ENCODE results near the gene TACC2.

DNA sequence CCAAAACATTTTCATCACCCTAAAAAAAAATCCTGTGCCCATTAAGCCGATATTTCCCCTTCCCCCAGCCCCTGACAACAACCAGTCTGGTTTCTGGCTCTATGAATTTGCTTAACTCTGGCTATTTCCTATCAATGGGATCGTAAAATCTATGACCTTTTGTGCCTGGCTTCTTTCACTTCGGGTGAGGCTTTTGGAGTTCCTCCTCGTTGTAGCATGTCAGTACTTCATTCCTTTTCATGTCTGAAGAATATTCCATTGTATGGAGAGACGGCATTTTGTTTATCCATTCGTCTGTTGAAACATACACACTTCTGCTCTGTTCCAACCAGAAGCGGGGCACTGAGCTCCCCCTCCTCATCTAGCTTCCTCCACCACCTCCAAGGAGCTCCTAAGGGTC lies 29.5 kb downstream of the TACC2 start:
- TF ChIP-seq POLR2AphosphoS5 (IDR thresholded peaks at IDR 0.05) = no peak
- no peak for TF ChIP-seq POLR2A (IDR thresholded peaks at IDR 0.05)
- TF ChIP-seq EP300 (IDR thresholded peaks at IDR 0.05) = no peak
- TF ChIP-seq, protein P1, sequence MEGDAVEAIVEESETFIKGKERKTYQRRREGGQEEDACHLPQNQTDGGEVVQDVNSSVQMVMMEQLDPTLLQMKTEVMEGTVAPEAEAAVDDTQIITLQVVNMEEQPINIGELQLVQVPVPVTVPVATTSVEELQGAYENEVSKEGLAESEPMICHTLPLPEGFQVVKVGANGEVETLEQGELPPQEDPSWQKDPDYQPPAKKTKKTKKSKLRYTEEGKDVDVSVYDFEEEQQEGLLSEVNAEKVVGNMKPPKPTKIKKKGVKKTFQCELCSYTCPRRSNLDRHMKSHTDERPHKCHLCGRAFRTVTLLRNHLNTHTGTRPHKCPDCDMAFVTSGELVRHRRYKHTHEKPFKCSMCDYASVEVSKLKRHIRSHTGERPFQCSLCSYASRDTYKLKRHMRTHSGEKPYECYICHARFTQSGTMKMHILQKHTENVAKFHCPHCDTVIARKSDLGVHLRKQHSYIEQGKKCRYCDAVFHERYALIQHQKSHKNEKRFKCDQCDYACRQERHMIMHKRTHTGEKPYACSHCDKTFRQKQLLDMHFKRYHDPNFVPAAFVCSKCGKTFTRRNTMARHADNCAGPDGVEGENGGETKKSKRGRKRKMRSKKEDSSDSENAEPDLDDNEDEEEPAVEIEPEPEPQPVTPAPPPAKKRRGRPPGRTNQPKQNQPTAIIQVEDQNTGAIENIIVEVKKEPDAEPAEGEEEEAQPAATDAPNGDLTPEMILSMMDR (IDR thresholded peaks at IDR 0.05) = no peak
